ENCODE measurements around the gene TNFRSF12A. TPM values are rescaled to one million over a fixed set of nuclear protein-coding genes. Genes with fewer than 3 reads are reported as not detected.
A peak's percentile ranks its signal among the peaks of the same experiment; 100 is the strongest.

The TNFRSF12A gene
- total and polyA plus RNA-seq, 2 of the 8 experiments (the other 6 are each of a cell fraction or from before 2014, with no cell fraction given) = 81.0 to 82.5 TPM

- H4K5ac ChIP-seq (ENCODE audit: insufficient read length, low read depth, low read length) = no peak overlapping the region
- FAIRE-seq (no peak), DNase-seq (ENCODE audit: low read depth in 1 of 2, low spot score in 2 of 2) (peak; percentile 85 to 98)
- no peak overlapping the region for H3K56ac ChIP-seq (replicated peaks; ENCODE audit: insufficient read length, low read depth, low read length)
- H4K20me1 ChIP-seq (replicated peaks in 1 of 2; ENCODE audit: control insufficient read depth in 1 of 2, insufficient read depth in 2 of 2, low read length in 2 of 2) = peaks cover 8 to 30% of the 10 kb centered on the region in 2 experiments
- no peak overlapping the region for H3K23ac ChIP-seq (ENCODE audit: insufficient read length)
- peaks cover 0 to 12% (median 9%) of the 10 kb centered on the region in 4 experiments; a peak in 6 of 7 replicates for H3K4me1 ChIP-seq (replicated peaks in 1 of 4; ENCODE audit: control insufficient read depth in 3 of 4, insufficient read depth in 4 of 4, low read length in 3 of 4)
- no peak overlapping the region for H3K9ac ChIP-seq (replicated peaks in 1 of 4; ENCODE audit: extremely low read depth in 1 of 4, low read depth in 3 of 4, low read length in 3 of 4)
- no peak overlapping the region for H3K14ac ChIP-seq (ENCODE audit: insufficient read length)
- peaks cover 5% of the 10 kb centered on the region; the same call in 1 of the 2 replicates for H3K23me2 ChIP-seq (ENCODE audit: low read depth, low read length)
- peaks cover 0 to 21% (median 9%) of the 10 kb centered on the region in 4 experiments; a peak in 7 of 8 replicates for H3K36me3 ChIP-seq (ENCODE audit: control insufficient read depth in 2 of 4, insufficient read depth in 4 of 4, low read length in 3 of 4)
- H3K79me2 ChIP-seq (ENCODE audit: control insufficient read depth in 1 of 2, insufficient read depth in 2 of 2, low read length in 2 of 2) = no peaks in the 10 kb centered on the region
- H3K27me3 ChIP-seq (replicated peaks in 1 of 4; ENCODE audit: control insufficient read depth in 3 of 4, extremely low read depth in 1 of 4, insufficient read depth in 3 of 4, low read length in 3 of 4) = no peaks in the 10 kb centered on the region
- H3K4me2 ChIP-seq (ENCODE audit: insufficient read depth in 1 of 2, low read depth in 2 of 2, low read length in 2 of 2) = peak overlapping the region; percentile 6 to 70; a peak in 3 of 4 replicates
- H3K79me1 ChIP-seq (ENCODE audit: low read depth, low read length) = no peaks in the 10 kb centered on the region
- 12% methylated on average over 43 of the region's 58 CpGs; no CpG with 5 or more reads in 1 of the 2 experiments for WGBS, 2 experiments (ENCODE audit: extremely low coverage in 1 of 2, insufficient coverage in 1 of 2, insufficient read length in 1 of 2, insufficient replicate concordance in 2 of 2, low coverage in 1 of 2, low lambda C conversion rate in 2 of 2, missing lambda C conversion rate in 1 of 2)
- H3K4me3 ChIP-seq (ENCODE audit: extremely low read depth in 1 of 4, insufficient read depth in 2 of 4, low read depth in 3 of 4, low read length in 4 of 4) = peak overlapping the region in 1 of 4 experiments; percentile 40; a peak in 3 of 8 replicates
- H3K18ac ChIP-seq (ENCODE audit: extremely low read depth, low read length) = no peak overlapping the region
- no peak overlapping the region for H2BK120ac ChIP-seq (replicated peaks; ENCODE audit: low read depth, low read length)
- no peak overlapping the region for H3K4ac ChIP-seq (replicated peaks; ENCODE audit: insufficient read length, low read depth, low read length)
- H2BK12ac ChIP-seq (ENCODE audit: low read depth, low read length) = no peak overlapping the region
- H2BK15ac ChIP-seq (ENCODE audit: low read length) = no peak overlapping the region
- H3K27ac ChIP-seq (ENCODE audit: low read depth, low read length) = no peak overlapping the region
- no peak overlapping the region for H2AFZ ChIP-seq (ENCODE audit: low read length)
- CTCF ChIA-PET (ENCODE audit: partially characterized antibody) = interaction anchor here (0.6 to 23.8 kb wide), 27 partner anchors 9 to 130 kb away, joined by 3 to 639 read pairs (median 3); partner anchors contain the start of genes CLDN6, CLDN9, HCFC1R1 and THOC6
- H2AK5ac ChIP-seq (ENCODE audit: low read depth, low read length) = no peak overlapping the region
- no peak overlapping the region for H4K91ac ChIP-seq (replicated peaks; ENCODE audit: insufficient read length, low read length)
- POLR2A ChIA-PET (ENCODE audit: partially characterized antibody) = interaction anchor here (1.0 to 35.7 kb wide), 14 partner anchors 1 to 106 kb away, joined by 3 to 1808 read pairs (median 8); partner anchors contain the start of genes BICDL2, CLDN6, CLDN9 and HCFC1R1
- H3K9me3 ChIP-seq (ENCODE audit: insufficient read depth in 2 of 2, low read depth in 1 of 2, low read length in 1 of 2) = no peaks in the 10 kb centered on the region
- no peak overlapping the region for H2BK20ac ChIP-seq (ENCODE audit: low read length)
- H2BK5ac ChIP-seq (ENCODE audit: low read depth, low read length) = no peak overlapping the region
- no peak overlapping the region for H4K8ac ChIP-seq (ENCODE audit: extremely low read depth, insufficient read depth, low read length)
- TF ChIP-seq CHD2 (IDR thresholded peaks at IDR 0.05; ENCODE audit: low read length) (no peak), USF2 (IDR thresholded peaks at IDR 0.05; ENCODE audit: low read length) (no peak), NANOG (IDR thresholded peaks at IDR 0.05; ENCODE audit: insufficient read depth, low read depth, low read length, poor library complexity, severe bottlenecking) (no peak), ATF3 (IDR thresholded peaks at IDR 0.05; ENCODE audit: insufficient read depth, low read depth, low read length) (no peak), YY1 (IDR thresholded peaks at IDR 0.05; ENCODE audit: low read depth, low read length) (no peak), JUND (IDR thresholded peaks at IDR 0.05; ENCODE audit: low read length) (no peak), MAFK (IDR thresholded peaks at IDR 0.05; ENCODE audit: low read depth, low read length) (no peak), SRF (IDR thresholded peaks at IDR 0.05; ENCODE audit: low read depth, low read length) (no peak), CHD1 (IDR thresholded peaks at IDR 0.05; ENCODE audit: low read depth, low read length) (no peak), RBBP5 (IDR thresholded peaks at IDR 0.05; ENCODE audit: borderline replicate concordance, low read depth, low read length) (no peak), SP1 (IDR thresholded peaks at IDR 0.05; ENCODE audit: low read depth, low read length) (no peak)
Measured at GRCh38 chr16:3027983-3028715, 8.0 kb downstream of the TNFRSF12A start.
